ENCODE results near the gene GIGYF2. TPM values are rescaled to one million over a fixed set of nuclear protein-coding genes. Genes with fewer than 3 reads are reported as not detected.

Gene GIGYF2
- total and polyA plus RNA-seq, 2 of the 13 experiments (the other 11 are each of a cell fraction or from before 2014, with no cell fraction given): 44.9 to 73.5 TPM

DNA sequence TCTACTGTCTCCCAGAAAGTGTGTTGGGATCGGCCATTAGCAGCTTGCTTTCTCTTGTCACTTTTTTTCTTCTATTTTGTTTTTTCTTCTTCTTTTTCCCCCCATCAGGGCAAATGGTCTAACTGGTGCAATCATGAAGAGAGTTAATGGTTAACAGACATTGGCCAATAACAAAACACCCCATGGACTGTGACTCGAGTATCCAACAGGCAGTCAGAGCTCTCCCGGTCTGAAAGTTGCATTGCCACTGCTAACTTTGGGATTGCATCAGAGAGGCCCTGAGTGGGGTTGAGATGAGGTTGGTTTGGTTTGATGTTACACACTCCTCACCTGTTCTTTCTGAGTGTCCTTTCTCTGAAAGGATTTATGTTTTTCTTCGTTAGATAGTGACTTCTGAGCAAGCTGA lies 160.0 kb downstream of the GIGYF2 start (continued):
- TF ChIP-seq SRF (IDR thresholded peaks at IDR 0.05; ENCODE audit: low read depth, low read length): peak; percentile 56; the same call in 1 of the 2 replicates
- TF ChIP-seq HNRNPH1 (optimal IDR thresholded peaks at IDR 0.05; ENCODE audit: low read depth, low read length): no peak
- TF ChIP-seq SOX6 (IDR thresholded peaks at IDR 0.05): no peak
- TF ChIP-seq SOX6 (CRISPR knock-in tag; IDR thresholded peaks at IDR 0.05): peak; percentile 92
- TF ChIP-seq MAFG (CRISPR knock-in tag; IDR thresholded peaks at IDR 0.05): no peak
- peak; percentile 96; the same call in 1 of the 2 replicates for TF ChIP-seq ZNF160 (CRISPR knock-in tag; IDR thresholded peaks at IDR 0.05)
- TF ChIP-seq ZBTB46 (CRISPR knock-in tag; IDR thresholded peaks at IDR 0.05; ENCODE audit: borderline replicate concordance): no peak
- TF ChIP-seq ZNF777 (CRISPR knock-in tag; IDR thresholded peaks at IDR 0.05): no peak
- no peak for TF ChIP-seq ZNF703 (CRISPR knock-in tag; IDR thresholded peaks at IDR 0.05; ENCODE audit: borderline replicate concordance)
- TF ChIP-seq ZNF30 (CRISPR knock-in tag; IDR thresholded peaks at IDR 0.05): no peak
- no peak for TF ChIP-seq ZNF724P (CRISPR knock-in tag; IDR thresholded peaks at IDR 0.05; ENCODE audit: borderline replicate concordance)
- TF ChIP-seq CENPX (CRISPR knock-in tag; IDR thresholded peaks at IDR 0.05): no peak
- no peak for TF ChIP-seq MEIS1 (CRISPR knock-in tag; IDR thresholded peaks at IDR 0.05; ENCODE audit: borderline replicate concordance)
- TF ChIP-seq SPEN (CRISPR knock-in tag; IDR thresholded peaks at IDR 0.05; ENCODE audit: low read depth): no peak
- TF ChIP-seq NCOA1 (CRISPR knock-in tag; IDR thresholded peaks at IDR 0.05): peak; percentile 55; the same call in 1 of the 2 replicates
- no peak for TF ChIP-seq ZNF496 (CRISPR knock-in tag; IDR thresholded peaks at IDR 0.05; ENCODE audit: insufficient replicate concordance)
- peak; percentile 39; the same call in 1 of the 2 replicates for TF ChIP-seq ZFP37 (CRISPR knock-in tag; IDR thresholded peaks at IDR 0.05; ENCODE audit: borderline replicate concordance)
- no peak for TF ChIP-seq FOXA1 (IDR thresholded peaks at IDR 0.05)
- peak; percentile 65; the same call in 1 of the 2 replicates for TF ChIP-seq FOXA1 (CRISPR knock-in tag; IDR thresholded peaks at IDR 0.05)
- TF ChIP-seq ZNF274 (CRISPR knock-in tag; IDR thresholded peaks at IDR 0.05): no peak
- TF ChIP-seq RXRA (CRISPR knock-in tag; IDR thresholded peaks at IDR 0.05): peak; percentile 50; the same call in 1 of the 2 replicates
- TF ChIP-seq, protein P1, sequence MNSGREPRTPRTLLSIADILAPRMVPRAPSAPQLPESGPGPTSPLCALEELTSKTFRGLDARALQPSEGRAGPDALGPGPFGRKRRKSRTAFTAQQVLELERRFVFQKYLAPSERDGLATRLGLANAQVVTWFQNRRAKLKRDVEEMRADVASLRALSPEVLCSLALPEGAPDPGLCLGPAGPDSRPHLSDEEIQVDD (CRISPR knock-in tag; IDR thresholded peaks at IDR 0.05; ENCODE audit: borderline replicate concordance): no peak
- no peak for TF ChIP-seq MLLT10 (CRISPR knock-in tag; IDR thresholded peaks at IDR 0.05)
- TF ChIP-seq GATA4 (IDR thresholded peaks at IDR 0.05; ENCODE audit: borderline replicate concordance, low read depth): no peak
- peak; percentile 68 to 100; a peak in 2 of 4 replicates for TF ChIP-seq ATF4 (CRISPR knock-in tag; IDR thresholded peaks at IDR 0.05)
- TF ChIP-seq ZNF468 (CRISPR knock-in tag; IDR thresholded peaks at IDR 0.05): no peak
- no peak for TF ChIP-seq MAZ (IDR thresholded peaks at IDR 0.05; ENCODE audit: borderline replicate concordance, low read depth, low read length)
- TF ChIP-seq MAZ (CRISPR knock-in tag; IDR thresholded peaks at IDR 0.05; ENCODE audit: low read depth): peak; percentile 56
- TF ChIP-seq CBX1 (IDR thresholded peaks at IDR 0.05; ENCODE audit: low read depth): peak; percentile 49
- TF ChIP-seq SNAI1 (CRISPR knock-in tag; IDR thresholded peaks at IDR 0.05; ENCODE audit: borderline replicate concordance): no peak
- TF ChIP-seq ZNF326 (CRISPR knock-in tag; IDR thresholded peaks at IDR 0.05; ENCODE audit: borderline replicate concordance): no peak
